DMS153 (cell line): ENCODE measurements around the gene HJURP.

Experiments used
- DNase-seq: peaks from one replicate; lab custom pipeline; 2025; lab: John Stamatoyannopoulos, UW

Gene HJURP

DNA sequence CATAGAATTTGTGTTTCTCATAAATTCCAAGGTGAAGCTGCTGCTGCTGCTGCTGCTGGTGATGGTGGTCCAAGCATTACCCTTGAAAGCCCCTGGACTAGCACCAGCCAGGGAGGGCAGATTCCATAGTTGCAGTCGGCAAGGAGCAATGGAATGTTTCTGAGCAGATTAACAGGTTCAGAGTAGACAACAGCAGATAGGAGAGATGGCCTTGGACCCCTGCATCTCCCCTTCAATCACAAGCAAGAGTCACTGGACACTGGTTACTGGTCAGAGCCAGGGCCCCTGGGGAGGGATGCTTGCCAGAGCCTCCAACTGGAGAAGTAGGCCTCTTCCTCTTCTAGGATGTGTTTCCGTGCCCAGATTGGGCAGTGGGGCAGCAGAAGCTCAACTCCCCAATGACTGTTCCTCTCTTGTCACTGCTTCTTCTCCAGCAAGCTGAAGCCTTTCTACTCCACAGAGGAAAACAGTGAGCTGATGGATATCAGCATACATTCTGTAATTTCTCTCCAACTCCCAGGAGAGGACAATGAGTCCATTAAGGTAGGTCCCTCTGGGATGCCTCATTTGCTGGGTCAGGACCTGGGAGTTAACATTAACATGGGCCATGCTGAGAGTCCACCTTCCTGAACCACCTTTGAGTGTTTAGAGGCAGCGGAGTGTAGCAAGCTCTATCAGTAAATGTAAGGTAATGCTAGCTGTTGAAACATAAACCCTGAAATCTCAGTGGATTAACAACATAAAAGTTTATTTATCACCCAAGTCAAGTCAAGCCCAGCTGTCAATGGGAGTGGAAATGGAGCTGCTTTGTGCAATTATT is 40.9 kb downstream of the HJURP start:
- DNase-seq, result no peak

DNA sequence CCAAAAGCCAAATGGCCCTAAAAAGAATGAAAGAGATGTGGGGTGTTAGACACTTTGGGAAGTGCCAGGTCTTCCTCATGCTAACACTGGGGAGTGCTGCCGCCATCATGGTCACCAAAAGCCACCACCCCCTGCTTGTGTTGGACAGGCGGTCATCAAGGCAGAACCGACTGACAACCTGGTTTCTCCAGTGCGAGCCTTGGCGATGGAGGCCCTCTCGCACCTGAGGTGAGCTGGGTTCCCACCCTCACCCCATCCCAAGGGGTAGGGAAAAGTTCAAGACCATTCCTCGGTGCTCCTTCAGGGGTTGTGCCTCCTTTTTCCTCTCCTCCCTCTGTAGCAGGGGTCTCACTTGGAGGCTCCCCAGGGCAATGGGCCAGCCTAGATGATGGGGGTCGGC is 42.6 kb downstream of the HJURP start:
- DNase-seq, result no peak

DNA sequence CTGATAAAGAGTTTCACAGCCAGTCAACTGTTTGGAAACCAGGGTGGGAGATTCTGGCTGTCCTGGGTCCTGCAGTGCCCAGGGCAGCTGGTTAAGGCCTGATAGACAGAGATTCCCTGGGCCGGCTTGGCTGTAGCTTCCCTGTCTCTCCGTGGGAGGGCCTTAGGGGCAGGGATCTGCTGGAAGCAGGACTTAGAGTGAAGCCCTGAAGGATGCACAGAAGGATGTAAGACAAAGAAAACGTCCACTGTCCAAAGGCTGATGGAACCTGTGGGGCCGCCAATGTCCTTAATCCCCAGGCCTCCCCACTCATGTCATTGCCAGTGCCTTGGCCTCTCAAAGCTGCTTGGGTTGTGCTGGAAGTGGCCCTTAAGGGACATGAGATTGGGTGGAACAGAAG is 43.2 kb downstream of the HJURP start:
- no peak for DNase-seq

DNA sequence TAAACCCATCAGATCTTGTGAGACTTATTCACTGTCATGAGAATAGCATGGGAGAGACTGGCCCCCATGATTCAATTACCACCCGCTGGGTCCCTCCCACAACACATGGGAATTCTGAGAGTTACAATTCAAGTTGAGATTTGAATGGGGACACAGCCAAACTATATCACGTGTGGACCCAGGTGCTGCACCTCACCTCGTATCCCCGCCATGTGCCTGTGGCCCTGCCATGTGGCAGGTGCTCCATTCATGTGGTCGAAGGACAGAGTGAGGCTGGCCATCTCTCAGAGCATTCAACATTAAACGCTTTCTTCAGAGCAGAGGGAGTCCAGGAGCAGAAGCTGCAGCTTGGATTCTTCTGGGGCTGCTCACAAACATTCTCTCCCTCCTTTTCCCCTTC is 44.0 kb downstream of the HJURP start:
- no peak for DNase-seq

DNA sequence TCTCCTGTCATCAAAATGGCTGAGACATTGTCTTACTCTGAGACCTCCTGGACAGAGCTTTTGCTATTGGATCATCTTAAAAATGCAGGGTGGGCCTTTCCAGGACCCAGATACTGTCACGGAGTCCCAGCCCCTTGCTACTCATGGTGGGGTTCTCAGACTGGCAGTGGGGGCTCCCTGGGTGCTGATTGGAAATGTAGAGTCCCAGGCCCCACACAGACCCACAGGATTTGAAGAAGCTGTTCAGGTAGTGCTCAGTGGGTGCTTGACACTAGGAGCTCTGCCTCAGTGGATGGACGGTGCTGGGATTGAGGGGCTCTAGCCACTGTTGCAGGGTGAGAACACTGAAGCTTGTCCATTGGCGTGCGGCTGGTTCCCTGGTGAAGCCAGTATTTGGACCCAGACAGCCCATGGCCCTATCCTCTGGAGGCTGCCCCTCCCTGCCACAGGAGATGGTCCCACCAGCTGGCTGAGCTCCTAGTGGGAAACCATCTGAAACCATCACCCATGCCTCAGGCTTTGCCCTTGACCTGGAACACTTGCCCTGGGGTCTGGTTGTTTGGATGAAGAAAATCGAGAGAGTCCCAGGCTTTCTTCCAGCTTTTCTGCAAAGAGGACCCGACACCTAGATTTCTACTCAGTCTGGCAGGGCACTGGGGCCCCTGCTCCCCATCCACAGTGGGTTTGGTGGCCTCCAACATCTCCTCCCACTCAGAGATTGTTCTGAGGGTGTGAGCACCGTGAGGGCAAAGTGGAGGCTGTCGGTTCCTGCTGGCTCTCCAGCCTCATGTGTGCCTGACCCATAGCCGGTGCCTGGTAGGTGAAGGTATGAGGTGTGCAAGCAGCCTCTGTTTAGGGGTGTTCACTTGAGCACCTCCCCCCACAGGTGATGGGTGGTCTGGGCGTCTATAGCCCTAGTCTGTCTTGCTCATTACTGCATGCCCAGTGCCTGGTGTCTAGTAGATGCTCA is 46.1 kb downstream of the HJURP start:
- DNase-seq, result no peak

DNA sequence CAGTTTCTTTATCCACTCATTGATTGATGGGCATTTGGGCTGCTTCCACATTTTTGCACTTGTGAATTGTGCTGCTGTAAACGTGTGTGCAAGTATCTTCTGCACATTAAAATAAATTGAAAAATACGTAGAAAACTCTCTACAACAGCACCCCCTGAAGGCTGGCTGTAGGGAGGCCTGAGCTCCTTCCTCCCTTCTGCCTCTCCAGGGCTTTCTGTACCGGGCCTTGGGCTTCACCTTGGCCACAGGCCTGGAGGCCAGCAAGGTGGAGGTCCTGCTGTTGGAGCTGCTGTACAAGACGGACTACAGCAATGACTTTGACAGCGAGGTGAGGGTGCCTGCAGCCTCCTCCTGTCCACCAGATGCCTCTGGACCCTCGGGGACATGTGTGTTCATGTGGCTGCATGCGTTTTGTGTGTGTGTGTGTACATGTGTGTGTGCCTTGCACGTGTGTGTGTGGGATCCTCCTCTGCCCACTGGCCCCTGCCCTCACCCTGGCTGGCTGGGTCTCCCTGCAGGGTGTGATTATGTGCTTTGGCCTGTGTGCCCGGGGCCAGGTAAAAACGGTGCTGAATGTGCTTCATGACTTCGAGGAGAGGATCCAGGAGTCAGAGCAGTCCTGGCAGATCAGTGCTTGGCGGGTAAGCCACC is 47.0 kb downstream of the HJURP start:
- no peak for DNase-seq

DNA sequence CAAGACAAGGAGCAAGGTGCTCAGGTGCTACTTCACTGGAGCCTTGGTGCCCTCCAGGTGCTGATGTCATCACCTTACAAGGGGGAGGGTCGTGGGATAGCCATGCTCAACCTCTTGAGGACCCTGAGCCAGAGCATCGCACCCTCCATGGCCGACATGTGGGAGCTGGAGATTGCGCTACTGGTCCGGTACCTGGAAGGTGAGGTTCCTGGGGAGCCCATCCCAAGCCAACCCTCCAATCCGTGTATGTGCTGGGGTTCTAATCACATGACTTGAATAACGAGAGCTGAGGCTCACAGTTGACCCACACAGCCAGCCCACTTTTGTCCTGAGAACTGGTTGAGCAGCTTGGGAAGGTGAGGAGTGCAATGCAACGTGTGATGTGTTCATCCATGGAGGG is 50.3 kb downstream of the HJURP start:
- DNase-seq, result no peak

DNA sequence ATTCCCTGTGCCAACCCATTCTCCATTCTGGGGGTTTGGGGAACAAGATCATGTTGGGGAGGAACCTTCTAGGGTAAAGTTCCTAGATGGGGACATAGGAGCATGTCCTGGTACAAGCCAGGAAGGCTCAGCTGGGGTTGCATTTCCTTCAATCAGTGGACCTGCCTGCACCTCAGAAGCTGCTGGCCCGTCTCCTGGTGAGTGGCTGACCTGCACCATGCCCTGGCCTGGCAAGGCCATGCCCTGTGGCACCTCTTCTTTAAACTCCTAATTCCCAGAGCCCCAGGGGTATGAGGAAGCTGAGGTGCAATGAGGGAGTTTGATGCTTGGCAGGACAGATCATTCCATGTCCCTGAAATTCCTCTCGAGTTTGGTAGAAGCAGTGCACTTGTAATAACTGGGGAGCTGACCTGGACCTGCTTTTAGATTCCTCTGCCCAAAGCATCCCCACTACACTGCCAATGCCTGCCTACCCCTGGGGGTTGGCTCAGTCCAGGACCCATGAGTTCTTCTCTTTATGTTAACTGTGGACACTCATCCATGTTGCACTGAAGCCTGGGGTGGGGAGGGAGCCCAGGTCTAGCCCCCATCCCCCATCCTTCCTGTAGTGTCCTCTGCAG is 50.9 kb downstream of the HJURP start:
- DNase-seq, result no peak

DNA sequence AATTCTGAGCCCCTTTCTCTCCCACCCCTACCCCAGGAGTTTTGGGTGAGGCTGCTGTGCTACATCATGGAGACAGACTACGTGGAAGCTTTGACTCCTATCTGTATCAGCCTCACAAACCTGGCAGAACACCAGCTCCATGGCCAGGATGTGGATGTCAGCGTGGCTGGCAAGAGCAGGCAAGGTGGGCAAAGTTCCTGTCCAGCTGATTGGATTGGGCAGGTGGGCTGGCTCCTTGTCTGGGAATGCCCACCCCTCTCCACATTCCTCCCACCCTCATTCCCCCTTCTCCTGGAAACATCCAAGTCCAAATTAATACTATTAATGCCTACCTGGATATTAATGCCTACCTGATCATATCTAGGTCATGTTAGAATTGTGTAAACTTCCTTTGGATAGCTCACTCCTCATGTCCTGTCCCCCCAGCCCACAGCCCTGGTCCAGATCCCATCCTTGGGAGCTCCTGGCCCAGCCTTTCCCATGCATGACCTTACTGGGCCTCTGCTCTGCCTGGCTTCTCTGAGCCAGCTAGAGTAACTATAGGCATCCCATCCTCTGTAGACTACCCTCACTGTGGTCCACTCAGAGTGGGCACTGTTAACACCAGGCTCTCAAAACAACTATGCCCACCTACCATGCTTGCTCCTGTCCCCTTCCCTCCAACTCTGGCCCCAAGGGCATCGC is 52.1 kb downstream of the HJURP start:
- DNase-seq, result no peak

DNA sequence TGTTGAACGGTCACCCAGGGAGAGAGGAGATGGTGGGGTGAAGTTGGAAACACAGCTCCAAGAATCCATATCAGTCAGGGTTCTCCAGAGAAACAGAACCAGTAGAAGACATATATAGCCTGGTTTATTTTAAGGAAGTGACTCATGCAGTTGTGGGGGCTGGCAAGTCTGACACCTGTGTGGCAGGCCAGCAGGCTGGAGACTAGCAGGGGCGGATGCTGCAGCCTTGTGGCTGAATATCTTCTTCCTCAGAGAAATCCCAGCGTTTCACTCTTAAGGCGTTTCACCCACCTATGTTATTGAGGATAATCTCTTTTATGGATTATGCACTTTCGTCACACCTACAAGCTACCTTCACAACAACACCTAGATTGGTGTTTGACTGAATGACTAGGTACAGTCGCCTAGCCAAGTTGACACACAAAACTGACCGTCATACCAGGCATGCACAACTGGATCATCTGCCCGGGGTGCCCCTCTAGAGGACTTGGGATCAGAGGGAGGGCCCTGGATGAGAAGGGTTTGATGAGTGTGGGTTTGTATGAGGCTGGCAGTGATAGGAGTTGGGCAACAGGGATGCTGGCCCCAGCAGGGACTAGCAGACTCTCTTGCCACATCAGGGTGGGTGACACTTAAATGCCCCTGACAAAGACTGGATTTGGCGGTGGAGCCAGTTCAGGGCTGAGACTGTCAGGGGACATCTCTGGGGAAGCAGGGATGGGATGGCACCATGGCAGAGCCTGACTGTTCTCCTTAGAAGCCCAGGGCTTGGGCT is 52.8 kb downstream of the HJURP start:
- no peak for DNase-seq

DNA sequence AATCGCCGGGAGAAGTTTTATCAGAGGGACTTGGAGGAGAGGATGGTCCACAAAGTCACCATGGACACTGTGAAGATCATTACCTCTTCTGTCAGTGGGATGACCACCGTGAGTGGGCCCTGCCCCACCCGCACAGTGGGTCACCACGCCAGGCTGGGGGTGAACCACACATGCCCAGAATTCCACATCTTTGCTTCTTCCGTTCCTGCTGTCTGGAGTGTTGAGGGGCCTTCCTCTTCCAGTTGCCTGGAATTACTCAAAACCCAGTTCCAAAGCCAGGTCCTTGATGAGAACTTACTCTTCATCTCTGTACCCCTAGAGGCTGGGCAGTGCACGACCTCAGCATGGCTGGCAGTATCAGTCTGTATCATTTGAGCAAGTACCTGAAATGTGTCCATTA is 54.1 kb downstream of the HJURP start:
- DNase-seq, result no peak

DNA sequence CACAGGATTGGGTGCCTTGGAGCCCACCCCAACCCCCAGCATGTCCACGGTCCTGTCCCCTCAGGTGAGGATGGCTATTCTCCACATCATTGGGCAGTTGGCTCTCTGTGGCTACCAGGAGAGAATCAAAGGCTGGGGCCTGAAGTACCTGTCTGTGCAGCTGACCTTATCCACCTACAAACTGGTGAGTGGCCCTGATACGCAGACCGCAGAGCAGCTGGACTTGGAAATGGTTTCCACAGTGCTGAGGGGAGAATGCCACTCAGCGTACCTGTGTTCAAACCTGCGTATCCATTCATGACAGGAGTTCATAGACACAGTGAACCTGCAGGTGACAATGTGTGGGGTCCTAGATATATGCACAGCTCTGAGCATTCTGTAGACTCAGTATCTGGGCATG is 54.6 kb downstream of the HJURP start:
- DNase-seq, result no peak

DNA sequence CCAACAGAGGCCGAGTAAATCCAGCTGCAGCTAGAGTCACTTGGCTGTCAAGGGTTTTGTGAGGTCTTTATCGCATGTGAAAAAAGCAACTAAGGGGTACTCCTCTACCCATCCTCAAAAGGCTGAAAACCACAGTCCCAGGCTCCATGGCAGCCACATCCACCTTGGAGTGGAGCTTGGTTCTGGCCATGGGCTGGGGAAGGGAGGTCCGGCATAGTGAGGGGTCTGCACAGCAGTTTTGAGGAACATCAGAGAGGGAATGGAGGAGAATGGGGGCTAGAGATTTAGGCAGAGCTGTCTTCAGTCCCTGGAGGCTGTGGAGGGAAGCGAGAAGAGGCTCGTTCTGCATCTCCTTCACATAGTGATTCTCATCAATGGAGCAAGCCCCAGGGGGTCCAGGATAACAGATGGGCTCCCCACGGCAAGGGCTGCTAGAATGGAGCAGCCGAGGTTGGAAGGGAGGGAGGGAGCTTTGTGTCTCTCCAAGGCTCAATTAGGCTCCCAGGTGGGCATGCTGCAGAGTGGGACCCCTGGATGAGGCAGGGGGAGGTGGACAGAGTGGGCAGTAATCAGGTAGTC is 55.2 kb downstream of the HJURP start:
- no peak for DNase-seq

DNA sequence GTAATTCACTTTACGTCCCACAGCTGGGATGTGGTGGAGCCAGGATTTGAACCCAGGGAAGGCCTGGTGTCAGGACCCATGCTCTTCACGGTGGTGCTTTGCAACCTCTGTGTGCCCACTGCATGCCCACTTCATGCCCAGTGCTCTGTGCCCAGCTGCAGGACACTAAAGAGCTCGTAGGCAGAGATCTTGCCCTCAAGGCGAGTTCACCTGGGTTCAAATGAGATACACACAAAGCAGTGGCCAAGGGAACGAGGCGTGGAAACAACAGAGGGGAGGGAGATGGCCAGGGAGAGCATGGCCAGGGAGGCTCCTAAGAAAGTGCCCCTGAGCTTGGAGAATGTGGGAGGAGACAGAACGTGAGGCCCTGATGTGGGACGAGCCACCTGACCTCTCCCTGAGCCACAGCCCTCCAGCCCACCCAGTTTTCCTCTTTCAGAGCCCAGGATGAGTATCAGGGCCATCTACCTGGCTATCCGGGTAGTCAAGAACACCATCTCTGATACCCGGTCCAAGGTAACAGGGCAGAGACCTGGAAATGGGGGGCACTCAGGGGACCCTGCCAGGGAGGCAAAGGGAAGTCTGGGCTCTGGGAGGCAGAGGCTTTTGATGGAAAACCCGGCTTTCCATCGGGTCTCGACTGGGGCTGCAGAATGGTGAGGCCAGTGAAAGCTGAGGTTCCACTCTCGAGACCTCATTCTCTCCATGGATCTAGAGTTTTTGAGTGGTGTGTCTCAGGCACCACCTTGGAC is 55.8 kb downstream of the HJURP start:
- DNase-seq, result no peak

DNA sequence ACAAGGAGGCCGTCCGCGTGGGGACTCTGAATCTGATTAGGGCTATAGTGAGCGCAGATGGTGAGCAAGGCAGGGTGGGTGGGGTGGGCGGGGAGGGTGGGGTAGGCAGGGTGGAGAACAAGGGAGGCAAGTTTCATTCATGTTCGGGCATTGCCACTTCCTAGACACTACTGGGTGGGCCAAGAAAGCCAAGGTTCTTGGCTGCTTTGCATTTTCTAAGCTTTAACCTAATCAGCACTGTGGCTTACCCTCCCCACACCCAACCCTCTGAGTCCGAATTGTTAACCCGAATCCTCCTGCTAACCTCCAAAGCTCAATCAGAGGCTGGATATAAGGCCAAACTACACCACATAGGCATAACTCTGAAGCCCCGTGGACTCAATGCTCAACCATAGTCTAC is 58.1 kb downstream of the HJURP start:
- DNase-seq, result no peak

DNA sequence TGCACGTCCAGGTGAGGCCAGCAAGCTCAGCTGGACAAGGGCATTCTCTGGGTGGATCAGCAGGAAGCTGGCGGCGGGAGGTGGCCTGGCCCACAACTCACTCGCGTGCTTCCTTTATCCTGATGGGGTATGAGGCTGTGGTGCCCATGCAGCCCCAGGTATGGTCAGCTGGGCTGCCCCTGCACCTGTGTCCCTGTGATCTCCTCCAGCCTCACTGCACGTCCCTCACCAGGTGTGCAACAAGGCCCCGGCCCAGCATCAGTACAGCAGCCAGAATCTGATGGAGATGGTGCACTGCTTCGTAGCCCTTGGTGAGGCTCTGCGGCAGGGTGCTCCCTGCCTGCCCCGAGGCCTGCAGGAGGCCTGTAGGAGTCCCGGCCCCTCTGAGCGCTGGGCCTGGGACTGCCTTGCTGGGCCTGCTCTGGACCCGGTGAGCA is 58.6 kb downstream of the HJURP start:
- no peak for DNase-seq

DNA sequence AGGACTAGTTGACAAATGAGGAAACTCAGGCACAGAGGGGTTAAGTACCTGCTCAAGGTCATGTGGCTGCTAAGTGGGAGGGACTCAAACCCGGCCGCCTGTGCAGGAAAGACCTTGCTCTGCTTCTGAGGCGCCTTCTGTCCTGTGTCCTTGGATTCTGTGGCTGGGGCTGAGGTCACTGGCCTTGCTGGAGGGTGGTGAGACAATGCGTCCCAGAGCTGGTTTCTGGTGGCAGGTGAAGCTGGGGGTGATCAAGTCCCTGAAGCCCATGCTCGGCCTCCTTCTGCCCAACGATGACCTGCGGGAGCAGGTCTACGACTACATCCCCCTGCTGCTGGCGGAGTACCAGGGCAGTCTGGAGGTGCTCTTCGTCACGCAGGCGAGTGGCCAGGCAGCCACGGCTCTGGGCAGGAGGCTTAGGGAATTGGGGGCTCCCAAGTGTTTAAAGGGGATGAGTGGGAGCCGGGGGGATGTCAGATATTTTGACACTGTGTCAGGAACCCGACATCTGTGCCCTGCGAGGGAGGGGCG is 60.1 kb downstream of the HJURP start:
- no peak for DNase-seq

DNA sequence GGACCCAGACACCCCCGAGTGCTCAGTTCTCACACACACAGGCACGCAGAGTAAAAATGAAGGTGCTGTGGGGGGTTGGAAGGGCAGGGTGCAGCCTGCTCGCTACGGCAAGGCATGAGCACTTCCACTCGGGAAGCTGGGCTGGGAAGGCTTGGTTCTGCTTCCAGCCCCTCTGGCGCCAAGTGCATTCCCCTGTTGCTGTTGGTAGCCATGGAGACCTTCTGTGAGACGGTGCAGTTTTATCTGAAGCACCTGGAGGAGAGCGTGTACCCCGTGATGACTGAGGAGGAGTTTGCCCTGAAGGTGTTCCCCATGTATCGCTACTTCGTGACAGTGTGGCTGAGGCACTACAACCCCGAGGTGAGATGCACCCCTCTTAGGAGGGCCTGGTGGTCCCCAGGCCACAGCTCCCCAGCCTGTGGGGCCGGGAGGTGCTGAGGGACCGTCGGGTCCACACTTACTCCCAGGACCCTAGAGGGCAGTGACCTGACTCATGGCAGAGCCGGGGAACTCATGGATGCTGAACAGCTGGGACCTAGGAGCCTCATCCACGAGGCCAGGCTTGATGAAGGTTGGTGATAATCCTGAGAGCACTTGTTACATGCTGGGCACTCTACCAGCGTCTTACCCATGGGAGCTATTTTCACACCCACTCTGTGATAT is 60.7 kb downstream of the HJURP start:
- DNase-seq, result no peak

DNA sequence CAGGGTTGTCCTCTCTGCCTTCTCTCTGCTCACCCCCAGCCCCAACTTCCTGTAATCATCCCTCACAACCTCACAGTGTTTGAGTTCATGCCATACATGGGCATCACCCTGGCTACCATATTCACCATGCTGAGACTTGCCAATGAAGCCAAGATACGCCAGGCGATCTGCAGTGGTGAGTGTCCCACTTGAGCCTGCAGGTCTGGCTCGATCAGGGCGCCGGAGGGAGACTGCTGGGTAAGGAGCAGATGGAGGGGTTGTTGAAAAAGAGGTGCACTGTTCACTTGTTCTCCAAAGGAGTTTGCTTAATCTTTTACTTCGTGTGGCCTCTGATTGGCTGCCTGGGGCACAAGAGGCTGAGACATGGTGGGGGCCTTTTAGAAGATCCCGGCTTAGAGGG is 61.6 kb downstream of the HJURP start:
- DNase-seq, result no peak
